Stimulated activated effector memory CD8-positive, alpha-beta T cell treated with anti-CD3 and anti-CD28 coated beads, Interleukin-12 subunit alpha, Interleukin-12 subunit beta, amount 100 ng/mL, for 72 hours (primary cell): ENCODE measurements around the gene WDFY2.
"Not testable (repeated sequence)": the region's sequence is repeated elsewhere in the genome, so short reads cannot be mapped to it uniquely, and the experiment has no call there.

Experiments
- ATAC-seq: fragments of 150-1000 bp; cut with Tn5 transposase; 2 replicates; pipeline ENCODE4 v1.10.0; 2021
- DNase-seq, 2 donors: peaks; one replicate each; pipeline ENCODE4 v3.0.0; 2021 to 2022; ENCODE audit warnings: low spot score in 2 of 2
- H3K27ac Mint-ChIP-seq: one replicate; pipeline ENCODE4 v1.8.0; 2022; ENCODE audit warnings: mild to moderate bottlenecking, mixed read lengths
- H3K36me3 Mint-ChIP-seq: one replicate; pipeline ENCODE4 v1.8.0; 2022; ENCODE audit warnings: mild to moderate bottlenecking, mixed read lengths
- H3K4me1 Mint-ChIP-seq: one replicate; pipeline ENCODE4 v1.8.0; 2022; ENCODE audit warnings: mixed read lengths
- H3K4me3 Mint-ChIP-seq: one replicate; pipeline ENCODE4 v1.8.0; 2022; ENCODE audit warnings: mild to moderate bottlenecking, mixed read lengths
- H3K9me3 Mint-ChIP-seq: one replicate; pipeline ENCODE4 v1.8.0; 2022; ENCODE audit warnings: mixed read lengths

WDFY2 gene

GRCh38 chr13:51585696-51586095, 1.4 kb downstream of the WDFY2 start:
- DNase-seq (no peak), ATAC-seq (peak; percentile 60)
- peaks cover 26% of the 10 kb centered on the region for H3K4me1 Mint-ChIP-seq

GRCh38 chr13:51587372-51587771, 3.1 kb downstream of the WDFY2 start:
- DNase-seq (no peak), ATAC-seq (no peak)
- H3K36me3 Mint-ChIP-seq = peaks cover 7% of the 10 kb centered on the region
- no peak overlapping the region for H3K27ac Mint-ChIP-seq
- H3K4me3 Mint-ChIP-seq = no peak overlapping the region
- H3K9me3 Mint-ChIP-seq = no peaks in the 10 kb centered on the region
- H3K4me1 Mint-ChIP-seq = peaks cover 26% of the 10 kb centered on the region

More at GRCh38 chr13:51585696-51586095, 1.4 kb downstream of the WDFY2 start:
- Mint-ChIP-seq H3K9me3 (no peaks in the 10 kb centered on the region), H3K4me3 (peak overlapping the region; percentile 76), H3K36me3 (peaks cover 7% of the 10 kb centered on the region), H3K27ac (peak overlapping the region; percentile 91)

- peaks cover 26% of the 10 kb centered on the region for H3K4me1 Mint-ChIP-seq
- DNase-seq = no peak
- no peak for ATAC-seq
- H3K27ac Mint-ChIP-seq = peak overlapping the region; percentile 73
- no peaks in the 10 kb centered on the region for H3K9me3 Mint-ChIP-seq
- H3K4me3 Mint-ChIP-seq = no peak overlapping the region
- H3K36me3 Mint-ChIP-seq = peaks cover 7% of the 10 kb centered on the region
These were observed 4.2 kb downstream of the WDFY2 start for GRCh38 chr13:51588406-51588949.

GRCh38 chr13:51589793-51590192, 5.5 kb downstream of the WDFY2 start:
- H3K36me3 Mint-ChIP-seq = no peaks in the 10 kb centered on the region
- no peak for DNase-seq

GRCh38 chr13:51590231-51590970, 6.1 kb downstream of the WDFY2 start:
- H3K4me1 Mint-ChIP-seq = peaks cover 32% of the 10 kb centered on the region
- ATAC-seq (no peak), DNase-seq (no peak)
- no peak overlapping the region for H3K4me3 Mint-ChIP-seq
- H3K27ac Mint-ChIP-seq = no peak overlapping the region
- no peaks in the 10 kb centered on the region for H3K9me3 Mint-ChIP-seq
- H3K36me3 Mint-ChIP-seq = no peaks in the 10 kb centered on the region

More at GRCh38 chr13:51589793-51590192, 5.5 kb downstream of the WDFY2 start:
- peaks cover 26% of the 10 kb centered on the region for H3K4me1 Mint-ChIP-seq
- no peaks in the 10 kb centered on the region for H3K9me3 Mint-ChIP-seq
- H3K4me3 Mint-ChIP-seq = no peak overlapping the region
- H3K27ac Mint-ChIP-seq = no peak overlapping the region
- ATAC-seq = no peak

- H3K9me3 Mint-ChIP-seq = no peaks in the 10 kb centered on the region
- ATAC-seq = no peak
- peaks cover 33% of the 10 kb centered on the region for H3K4me1 Mint-ChIP-seq
- no peak overlapping the region for H3K4me3 Mint-ChIP-seq
- DNase-seq = no peak
- H3K36me3 Mint-ChIP-seq = no peaks in the 10 kb centered on the region
- H3K27ac Mint-ChIP-seq = no peak overlapping the region
These were observed 6.8 kb downstream of the WDFY2 start for GRCh38 chr13:51590971-51591627.

GRCh38 chr13:51591938-51592337, 7.7 kb downstream of the WDFY2 start:
- not testable (repeated sequence) for H3K27ac Mint-ChIP-seq, H3K9me3 Mint-ChIP-seq, ATAC-seq, H3K4me3 Mint-ChIP-seq, DNase-seq, H3K36me3 Mint-ChIP-seq
- H3K4me1 Mint-ChIP-seq = peaks cover 32% of the 10 kb centered on the region

GRCh38 chr13:51594432-51594831, 10.2 kb downstream of the WDFY2 start:
- ATAC-seq = no peak
- H3K4me1 Mint-ChIP-seq = peaks cover 17% of the 10 kb centered on the region

GRCh38 chr13:51595416-51595815, 11.2 kb downstream of the WDFY2 start:
- H3K27ac Mint-ChIP-seq = no peak overlapping the region
- ATAC-seq (no peak), DNase-seq (no peak)
- no peaks in the 10 kb centered on the region for H3K9me3 Mint-ChIP-seq
- no peak overlapping the region for H3K4me3 Mint-ChIP-seq
- peaks cover 23% of the 10 kb centered on the region for H3K4me1 Mint-ChIP-seq
- no peaks in the 10 kb centered on the region for H3K36me3 Mint-ChIP-seq

More at GRCh38 chr13:51594432-51594831, 10.2 kb downstream of the WDFY2 start:
- no peak overlapping the region for H3K27ac Mint-ChIP-seq
- H3K9me3 Mint-ChIP-seq = no peaks in the 10 kb centered on the region
- DNase-seq = no peak
- H3K36me3 Mint-ChIP-seq = no peaks in the 10 kb centered on the region
- H3K4me3 Mint-ChIP-seq = no peak overlapping the region

GRCh38 chr13:51596541-51596940, 12.3 kb downstream of the WDFY2 start:
- peaks cover 27% of the 10 kb centered on the region for H3K4me1 Mint-ChIP-seq
- H3K9me3 Mint-ChIP-seq = no peaks in the 10 kb centered on the region
- DNase-seq (no peak), ATAC-seq (no peak)
- H3K36me3 Mint-ChIP-seq = no peaks in the 10 kb centered on the region
- no peak overlapping the region for H3K4me3 Mint-ChIP-seq
- no peak overlapping the region for H3K27ac Mint-ChIP-seq

- ATAC-seq = peak; percentile 8
- Mint-ChIP-seq H3K9me3 (no peaks in the 10 kb centered on the region), H3K4me1 (peaks cover 33% of the 10 kb centered on the region), H3K4me3 (peak overlapping the region; percentile 6), H3K36me3 (no peaks in the 10 kb centered on the region), H3K27ac (peak overlapping the region; percentile 36)
- DNase-seq = no peak
These were observed 15.3 kb downstream of the WDFY2 start for GRCh38 chr13:51599444-51600176.

- H3K4me1 Mint-ChIP-seq = peaks cover 31% of the 10 kb centered on the region
- H3K4me3 Mint-ChIP-seq = no peak overlapping the region
- H3K27ac Mint-ChIP-seq = peak overlapping the region; percentile 36
- H3K36me3 Mint-ChIP-seq = no peaks in the 10 kb centered on the region
- DNase-seq (no peak), ATAC-seq (no peak)
- no peaks in the 10 kb centered on the region for H3K9me3 Mint-ChIP-seq
These were observed 16.4 kb downstream of the WDFY2 start for GRCh38 chr13:51600703-51601102.

- no peak overlapping the region for H3K27ac Mint-ChIP-seq
These were observed 17.6 kb downstream of the WDFY2 start for GRCh38 chr13:51601601-51602565.

GRCh38 chr13:51603716-51604115, 19.5 kb downstream of the WDFY2 start:
- Mint-ChIP-seq H3K4me1 (peaks cover 31% of the 10 kb centered on the region), H3K36me3 (no peaks in the 10 kb centered on the region), H3K9me3 (no peaks in the 10 kb centered on the region), H3K4me3 (no peak overlapping the region), H3K27ac (no peak overlapping the region)
- no peak for DNase-seq
- ATAC-seq = no peak

More at GRCh38 chr13:51601601-51602565, 17.6 kb downstream of the WDFY2 start:
- H3K4me1 Mint-ChIP-seq = peaks cover 31% of the 10 kb centered on the region
- H3K9me3 Mint-ChIP-seq = no peaks in the 10 kb centered on the region
- ATAC-seq (no peak), DNase-seq (no peak)
- H3K36me3 Mint-ChIP-seq = no peaks in the 10 kb centered on the region
- no peak overlapping the region for H3K4me3 Mint-ChIP-seq
